ENCODE data around the gene TFCP2. TPM values are rescaled to one million over a fixed set of nuclear protein-coding genes. Genes with fewer than 3 reads are reported as not detected.

TFCP2 gene
- total RNA-seq, 1 donor from 2014 or later = 22.4 TPM

DNA sequence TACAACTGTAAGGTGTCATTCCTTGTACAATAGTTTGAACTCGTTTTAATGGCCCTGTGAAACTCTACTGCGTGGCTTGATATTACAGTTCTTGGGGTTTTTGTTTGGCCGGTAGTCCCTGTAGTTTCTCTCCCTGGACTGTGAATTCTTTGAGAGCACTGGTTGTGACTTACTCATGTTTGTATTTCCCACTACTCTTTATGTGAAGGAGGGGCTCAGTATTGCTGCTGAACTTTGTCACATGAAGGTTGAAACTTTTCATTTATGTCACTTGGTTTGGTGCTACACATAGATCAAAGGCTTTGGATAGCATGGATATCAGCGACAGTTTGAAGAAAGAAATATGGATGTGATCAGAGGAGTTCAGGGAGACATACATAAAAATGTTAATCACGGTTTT, 46.4 kb upstream of the TFCP2 start:
- TF ChIP-seq, protein P1, sequence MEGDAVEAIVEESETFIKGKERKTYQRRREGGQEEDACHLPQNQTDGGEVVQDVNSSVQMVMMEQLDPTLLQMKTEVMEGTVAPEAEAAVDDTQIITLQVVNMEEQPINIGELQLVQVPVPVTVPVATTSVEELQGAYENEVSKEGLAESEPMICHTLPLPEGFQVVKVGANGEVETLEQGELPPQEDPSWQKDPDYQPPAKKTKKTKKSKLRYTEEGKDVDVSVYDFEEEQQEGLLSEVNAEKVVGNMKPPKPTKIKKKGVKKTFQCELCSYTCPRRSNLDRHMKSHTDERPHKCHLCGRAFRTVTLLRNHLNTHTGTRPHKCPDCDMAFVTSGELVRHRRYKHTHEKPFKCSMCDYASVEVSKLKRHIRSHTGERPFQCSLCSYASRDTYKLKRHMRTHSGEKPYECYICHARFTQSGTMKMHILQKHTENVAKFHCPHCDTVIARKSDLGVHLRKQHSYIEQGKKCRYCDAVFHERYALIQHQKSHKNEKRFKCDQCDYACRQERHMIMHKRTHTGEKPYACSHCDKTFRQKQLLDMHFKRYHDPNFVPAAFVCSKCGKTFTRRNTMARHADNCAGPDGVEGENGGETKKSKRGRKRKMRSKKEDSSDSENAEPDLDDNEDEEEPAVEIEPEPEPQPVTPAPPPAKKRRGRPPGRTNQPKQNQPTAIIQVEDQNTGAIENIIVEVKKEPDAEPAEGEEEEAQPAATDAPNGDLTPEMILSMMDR (IDR thresholded peaks at IDR 0.05; ENCODE audit: insufficient read depth, low read depth, low read length) = no peak
- no peak for TF ChIP-seq EZH2 (IDR thresholded peaks at IDR 0.05; ENCODE audit: insufficient read depth, low read length)
- H3K4me3 Mint-ChIP-seq (ENCODE audit: unreplicated experiment) = peak overlapping the region; percentile 36
- H3K4me2 ChIP-seq (ENCODE audit: low read length) = no peak overlapping the region

GRCh38 chr12:51218607-51219161, 45.7 kb upstream of the TFCP2 start:
- no peaks in the 10 kb centered on the region for H3K9me3 Mint-ChIP-seq (ENCODE audit: unreplicated experiment)
- Histone ChIP-seq H3K36me3 (ENCODE audit: insufficient read depth, low read length) (no peaks in the 10 kb centered on the region), H4K20me1 (ENCODE audit: insufficient read depth, low read length) (no peaks in the 10 kb centered on the region), H3K79me2 (ENCODE audit: insufficient read depth, low read length) (peaks cover 14% of the 10 kb centered on the region), H3K9me3 (ENCODE audit: insufficient read depth, low read depth, low read length) (no peaks in the 10 kb centered on the region), H3K27me3 (ENCODE audit: insufficient read depth, low read length) (no peaks in the 10 kb centered on the region), H3K9ac (ENCODE audit: low read length) (peak overlapping the region; percentile 88), H3K4me2 (ENCODE audit: low read length) (peak overlapping the region; percentile 95), H2AFZ (ENCODE audit: low read depth, low read length) (peak overlapping the region; percentile 89), H3K4me3 (ENCODE audit: insufficient read depth, low read depth, low read length) (peak overlapping the region; percentile 76), H3K4me1 (ENCODE audit: insufficient read depth, low read length) (peaks cover 17% of the 10 kb centered on the region), H3K27ac (ENCODE audit: low read depth, low read length) (peak overlapping the region; percentile 82)
- H3K4me1 Mint-ChIP-seq (ENCODE audit: low read depth, unreplicated experiment) = peaks cover 8% of the 10 kb centered on the region
- FAIRE-seq (no peak), DNase-seq (ENCODE audit: low read depth) (no peak)
- H3K27ac Mint-ChIP-seq (ENCODE audit: unreplicated experiment) = peak overlapping the region; percentile 69
- peak overlapping the region; percentile 85 for H3K4me3 Mint-ChIP-seq (ENCODE audit: unreplicated experiment)
- TF ChIP-seq EZH2 (IDR thresholded peaks at IDR 0.05; ENCODE audit: insufficient read depth, low read length) = no peak
- TF ChIP-seq, protein P1 (IDR thresholded peaks at IDR 0.05; ENCODE audit: insufficient read depth, low read depth, low read length) = no peak
- peaks cover 3% of the 10 kb centered on the region for H3K36me3 Mint-ChIP-seq (ENCODE audit: low read depth, unreplicated experiment)
- H3K27me3 Mint-ChIP-seq (ENCODE audit: low read depth, unreplicated experiment) = no peaks in the 10 kb centered on the region

More for the DNA sequence above, 46.4 kb upstream of the TFCP2 start:
- no peak for DNase-seq (ENCODE audit: low read depth)
- H3K79me2 ChIP-seq (ENCODE audit: insufficient read depth, low read length) = peaks cover 14% of the 10 kb centered on the region
- no peaks in the 10 kb centered on the region for H4K20me1 ChIP-seq (ENCODE audit: insufficient read depth, low read length)
- H3K27me3 ChIP-seq (ENCODE audit: insufficient read depth, low read length) = no peaks in the 10 kb centered on the region
- Mint-ChIP-seq H3K27me3 (ENCODE audit: low read depth, unreplicated experiment) (no peaks in the 10 kb centered on the region), H3K36me3 (ENCODE audit: low read depth, unreplicated experiment) (peaks cover 3% of the 10 kb centered on the region), H3K9me3 (ENCODE audit: unreplicated experiment) (no peaks in the 10 kb centered on the region), H3K4me1 (ENCODE audit: low read depth, unreplicated experiment) (peaks cover 8% of the 10 kb centered on the region), H3K27ac (ENCODE audit: unreplicated experiment) (no peak overlapping the region)
- H3K27ac ChIP-seq (ENCODE audit: low read depth, low read length) = no peak overlapping the region
- no peaks in the 10 kb centered on the region for H3K36me3 ChIP-seq (ENCODE audit: insufficient read depth, low read length)
- no peak overlapping the region for H2AFZ ChIP-seq (ENCODE audit: low read depth, low read length)
- H3K4me1 ChIP-seq (ENCODE audit: insufficient read depth, low read length) = peaks cover 17% of the 10 kb centered on the region
- H3K9ac ChIP-seq (ENCODE audit: low read length) = no peak overlapping the region
- H3K9me3 ChIP-seq (ENCODE audit: insufficient read depth, low read depth, low read length) = no peaks in the 10 kb centered on the region
- no peak overlapping the region for H3K4me3 ChIP-seq (ENCODE audit: insufficient read depth, low read depth, low read length)
- FAIRE-seq = no peak

- H2AFZ ChIP-seq (ENCODE audit: low read depth, low read length) = peak within 1 kb of the TSS; percentile 89
- no peak for FAIRE-seq
- H4K20me1 ChIP-seq (ENCODE audit: insufficient read depth, low read length) = no peaks in the 10 kb centered on the region
- peak; percentile 64 for DNase-seq (ENCODE audit: low read depth)
- H3K27ac ChIP-seq (ENCODE audit: low read depth, low read length) = peak within 1 kb of the TSS; percentile 82
- H3K4me3 Mint-ChIP-seq (ENCODE audit: unreplicated experiment) = peak within 1 kb of the TSS; percentile 85
- H3K27me3 Mint-ChIP-seq (ENCODE audit: low read depth, unreplicated experiment) = no peaks in the 10 kb centered on the region
- peak within 1 kb of the TSS; percentile 88 for H3K9ac ChIP-seq (ENCODE audit: low read length)
- peaks cover 14% of the 10 kb centered on the region for H3K79me2 ChIP-seq (ENCODE audit: insufficient read depth, low read length)
- TF ChIP-seq, protein P1 (IDR thresholded peaks at IDR 0.05; ENCODE audit: insufficient read depth, low read depth, low read length) = peak; percentile 29
- no peak for TF ChIP-seq EZH2 (IDR thresholded peaks at IDR 0.05; ENCODE audit: insufficient read depth, low read length)
- no peaks in the 10 kb centered on the region for H3K9me3 ChIP-seq (ENCODE audit: insufficient read depth, low read depth, low read length)
- H3K36me3 ChIP-seq (ENCODE audit: insufficient read depth, low read length) = no peaks in the 10 kb centered on the region
- no peaks in the 10 kb centered on the region for H3K27me3 ChIP-seq (ENCODE audit: insufficient read depth, low read length)
- H3K36me3 Mint-ChIP-seq (ENCODE audit: low read depth, unreplicated experiment) = peaks cover 3% of the 10 kb centered on the region
- H3K9me3 Mint-ChIP-seq (ENCODE audit: unreplicated experiment) = no peaks in the 10 kb centered on the region
- H3K27ac Mint-ChIP-seq (ENCODE audit: unreplicated experiment) = peak within 1 kb of the TSS; percentile 69
- peaks cover 17% of the 10 kb centered on the region for H3K4me1 ChIP-seq (ENCODE audit: insufficient read depth, low read length)
- H3K4me1 Mint-ChIP-seq (ENCODE audit: low read depth, unreplicated experiment) = peaks cover 8% of the 10 kb centered on the region
- H3K4me2 ChIP-seq (ENCODE audit: low read length) = peak within 1 kb of the TSS; percentile 95
- H3K4me3 ChIP-seq (ENCODE audit: insufficient read depth, low read depth, low read length) = peak within 1 kb of the TSS; percentile 76
Observed at GRCh38 chr12:51217968-51218606, 45.2 kb upstream of the TFCP2 start, which contains the start of gene POU6F1. Gene POU6F1 (minus strand): TSS chr12:51218062. CDS start chr12:51206836, 11,226 bp downstream.

Measured in astrocyte (in vitro differentiated cells and primary cell).